GM21367 (cell line): ENCODE data around the gene RNF38.
"Not testable (repeated sequence)": the region's sequence is repeated elsewhere in the genome, so short reads cannot be mapped to it uniquely, and the experiment has no call there.

Experiments
- ATAC-seq: cut with Tn5 transposase; IDR thresholded peaks from one replicate; pipeline ENCODE4 v1.9.1; 2021; ENCODE audit not compliant: unreplicated experiment

RNF38 gene

GRCh38 chr9:36336131-36336907 lies 63.8 kb downstream of the RNF38 start:
- ATAC-seq = no peak

GRCh38 chr9:36332006-36332405 lies 68.1 kb downstream of the RNF38 start:
- ATAC-seq = no peak

- no peak for ATAC-seq
These were observed 71.2 kb downstream of the RNF38 start for GRCh38 chr9:36328798-36329411.

DNA sequence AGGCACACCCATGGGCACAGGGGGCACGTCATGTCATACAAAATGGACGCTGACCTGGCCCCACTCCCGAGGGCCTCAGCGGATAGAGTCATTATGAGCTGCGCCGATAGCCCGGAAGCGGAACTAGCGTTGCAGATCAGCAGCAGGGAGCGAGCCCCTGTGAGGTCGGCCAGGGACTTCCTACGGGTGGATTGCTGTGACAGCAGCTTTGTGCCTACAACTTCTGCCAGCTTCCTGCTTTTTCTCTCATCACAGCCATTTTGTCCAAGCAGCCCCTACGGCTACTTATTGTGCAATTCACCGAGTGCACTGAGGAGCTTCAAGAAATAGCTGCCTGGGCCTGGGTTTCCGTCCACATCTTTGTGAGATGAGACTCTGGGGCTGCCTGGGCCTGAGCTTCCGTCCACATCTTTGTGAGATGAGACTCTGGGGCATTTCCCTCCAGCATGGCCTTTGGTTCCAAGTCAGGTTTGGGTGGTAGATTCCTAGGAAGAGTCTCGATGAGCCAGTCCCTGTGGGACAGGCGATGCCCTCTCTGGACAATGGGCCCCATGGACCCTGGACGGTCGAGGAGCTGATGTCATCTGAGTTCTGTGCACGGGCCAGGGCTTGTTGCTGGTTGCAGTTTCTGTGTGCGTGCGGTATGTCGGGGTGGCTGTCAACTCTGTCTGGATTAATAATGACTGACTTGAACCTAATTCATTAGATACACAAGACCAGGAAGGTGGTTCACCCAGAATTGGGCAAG lies 74.8 kb downstream of the RNF38 start:
- no peak for ATAC-seq

GRCh38 chr9:36323926-36324325 lies 76.1 kb downstream of the RNF38 start:
- no peak for ATAC-seq

DNA sequence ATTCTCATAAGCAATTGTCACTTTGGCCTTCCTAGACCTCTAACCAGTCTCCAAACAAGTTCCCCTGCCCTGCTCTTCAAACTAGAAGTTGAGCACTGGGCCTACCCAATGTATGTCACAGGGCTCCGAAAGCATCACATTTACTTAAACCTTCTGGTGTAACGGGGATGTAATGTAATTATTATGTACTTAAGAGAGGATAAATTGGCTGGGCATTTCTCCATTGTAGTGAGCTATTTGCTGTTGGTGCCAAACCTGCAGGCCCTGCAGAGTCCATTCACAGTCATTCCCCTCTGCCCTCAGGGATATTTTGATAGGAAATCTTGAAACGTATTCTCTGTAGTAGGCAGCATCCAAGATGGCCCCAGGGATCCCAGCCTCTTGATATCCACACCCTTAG lies 77.6 kb downstream of the RNF38 start:
- no peak for ATAC-seq

GRCh38 chr9:36321903-36322302 lies 78.2 kb downstream of the RNF38 start:
- ATAC-seq = not testable (repeated sequence)

DNA sequence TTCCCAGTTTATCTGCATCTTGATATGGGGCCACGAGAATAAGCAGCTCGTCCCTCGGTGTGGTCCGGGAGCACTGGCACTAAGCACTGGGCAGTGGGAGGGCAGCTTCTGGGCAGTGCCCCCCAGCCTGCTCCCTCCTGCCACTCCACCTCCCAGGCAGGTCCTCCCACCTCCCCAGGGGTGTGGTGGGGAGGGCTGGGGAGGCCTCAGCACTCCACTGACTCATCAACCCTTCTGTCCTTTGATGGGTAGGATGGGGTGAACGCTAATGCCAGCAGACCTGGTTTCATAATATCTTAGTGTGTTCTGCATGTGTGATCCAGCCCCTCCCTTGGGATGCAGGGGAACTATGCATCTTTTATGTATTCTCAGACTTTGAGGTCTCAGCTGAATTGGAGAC lies 79.6 kb downstream of the RNF38 start:
- ATAC-seq = no peak

GRCh38 chr9:36319806-36320205 lies 80.3 kb downstream of the RNF38 start:
- no peak for ATAC-seq

DNA sequence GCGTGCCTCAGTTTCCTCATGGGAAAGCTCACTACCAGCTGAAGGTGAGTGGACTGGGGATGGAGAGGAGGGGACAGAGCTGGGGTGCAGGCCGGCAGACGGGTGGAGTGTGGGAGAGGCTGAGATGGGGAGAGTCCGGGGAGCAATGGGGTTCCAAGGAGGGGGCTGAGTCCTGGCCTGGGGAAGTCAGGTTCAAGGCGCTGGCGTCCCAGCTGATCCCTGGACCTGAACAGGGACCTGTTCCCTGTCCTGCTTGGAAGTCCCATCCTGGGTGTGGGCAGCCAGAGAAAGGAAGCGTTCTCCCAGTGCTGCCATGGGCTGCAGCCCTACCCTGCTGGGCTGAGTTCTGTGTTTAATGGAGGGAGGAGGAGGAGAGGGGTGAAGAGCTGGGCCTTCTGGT lies 80.9 kb downstream of the RNF38 start:
- ATAC-seq = no peak

DNA sequence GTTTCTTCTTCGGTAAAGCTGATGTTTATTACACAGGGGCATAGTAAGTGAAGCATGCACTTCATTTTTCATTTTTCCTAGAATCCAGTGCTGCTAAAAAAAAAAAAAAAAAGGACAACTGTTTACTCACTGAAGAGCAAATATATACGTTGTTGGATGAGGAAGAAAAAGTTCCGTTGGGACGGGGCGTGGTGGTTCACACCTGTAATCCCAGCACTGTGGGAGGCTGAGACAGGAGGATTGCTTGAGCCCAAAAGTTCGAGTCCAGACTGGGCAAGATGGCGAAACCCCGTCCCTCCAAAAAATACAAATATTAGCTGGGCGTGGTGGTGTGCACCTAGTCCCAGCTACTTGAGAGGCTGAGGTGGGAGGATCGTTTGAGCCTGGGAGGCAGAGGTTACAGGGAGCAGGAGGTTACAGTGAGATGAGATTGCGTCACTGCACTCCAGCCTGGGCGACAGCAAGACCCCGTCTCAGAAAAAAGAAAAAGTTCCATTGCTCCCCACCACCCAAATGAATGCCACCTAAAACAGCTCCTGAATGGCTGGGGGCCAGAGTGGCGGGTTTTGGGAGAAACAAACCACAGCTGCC lies 81.8 kb downstream of the RNF38 start:
- no peak for ATAC-seq

DNA sequence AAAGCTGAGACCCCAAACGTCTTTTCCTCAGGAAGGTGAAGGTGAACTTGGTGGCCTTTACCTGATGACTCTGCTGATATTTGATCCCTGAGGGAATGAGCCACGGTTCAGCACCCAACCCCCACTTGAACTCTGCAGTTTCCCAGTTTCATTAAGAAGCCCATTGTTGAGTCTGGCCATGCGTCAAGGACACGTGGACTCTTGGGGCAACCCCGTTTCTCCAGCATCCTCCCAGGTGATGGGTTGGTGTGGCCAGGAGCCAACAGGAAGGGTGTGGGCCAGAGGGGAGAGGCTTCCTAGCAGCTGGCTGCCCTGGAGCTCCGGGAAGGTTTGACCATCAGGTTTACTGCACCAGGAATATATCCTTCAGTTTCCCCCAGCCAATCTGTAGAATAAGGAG lies 82.3 kb downstream of the RNF38 start:
- ATAC-seq = no peak

DNA sequence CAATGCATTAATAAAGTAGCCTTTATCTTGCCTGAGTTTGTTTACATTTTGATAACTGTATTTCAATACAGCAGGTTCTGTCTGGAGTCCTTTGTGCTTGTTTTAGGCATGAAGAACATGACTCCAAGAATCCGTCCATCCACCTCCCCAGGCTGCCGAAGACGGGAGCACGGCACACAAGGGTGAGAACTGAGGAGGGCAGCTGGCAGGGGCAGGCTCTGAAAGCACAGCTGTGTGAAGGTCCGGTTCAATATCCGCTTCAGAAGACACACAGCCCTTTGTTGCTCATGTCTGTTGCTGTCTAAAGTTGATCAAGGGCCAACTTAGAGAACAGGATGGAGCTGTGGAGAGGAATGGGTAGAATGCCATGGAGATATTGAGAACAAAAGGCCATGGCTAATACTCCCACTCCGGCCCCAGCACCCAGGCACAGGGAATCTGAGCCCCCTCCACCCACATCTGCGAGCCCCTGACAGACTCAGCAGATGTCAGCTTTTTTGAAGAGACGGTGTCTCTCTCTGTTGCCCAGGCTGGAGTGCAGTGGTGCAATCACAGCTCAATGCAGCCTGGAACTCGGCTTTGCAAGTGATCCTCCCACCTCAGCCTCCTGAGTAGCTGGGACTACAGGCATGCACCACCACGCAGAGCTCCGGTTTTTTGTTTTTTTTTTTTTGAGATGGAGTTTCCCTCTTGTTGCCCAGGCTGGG lies 83.3 kb downstream of the RNF38 start:
- no peak for ATAC-seq

GRCh38 chr9:36316049-36316448 lies 84.0 kb downstream of the RNF38 start:
- no peak for ATAC-seq

GRCh38 chr9:36315283-36315682 lies 84.8 kb downstream of the RNF38 start:
- ATAC-seq = no peak

- ATAC-seq = no peak
These were observed 85.3 kb downstream of the RNF38 start for GRCh38 chr9:36314740-36315139.

- ATAC-seq = no peak
These were observed 93.4 kb downstream of the RNF38 start for GRCh38 chr9:36306471-36307306.

DNA sequence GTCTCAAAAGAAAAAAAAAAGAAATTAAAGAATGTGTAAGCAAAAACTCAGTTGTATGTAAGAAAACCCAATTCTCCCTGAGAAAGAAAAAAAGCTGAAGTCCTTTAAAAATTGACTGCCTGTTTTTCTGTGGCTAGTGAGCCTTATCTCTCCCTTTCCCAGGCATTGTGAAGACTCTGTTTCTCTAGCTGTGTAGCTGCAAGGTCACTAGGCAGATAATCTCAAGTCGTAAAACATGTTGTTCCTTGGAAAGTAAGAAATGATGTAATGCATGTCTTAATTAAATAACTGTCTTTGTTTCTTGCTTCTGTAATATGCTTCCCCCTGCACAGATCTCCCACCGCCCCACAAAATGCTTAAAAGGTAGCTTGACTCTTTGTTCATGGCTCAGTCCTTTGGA lies 95.7 kb downstream of the RNF38 start:
- not testable (repeated sequence) for ATAC-seq

DNA sequence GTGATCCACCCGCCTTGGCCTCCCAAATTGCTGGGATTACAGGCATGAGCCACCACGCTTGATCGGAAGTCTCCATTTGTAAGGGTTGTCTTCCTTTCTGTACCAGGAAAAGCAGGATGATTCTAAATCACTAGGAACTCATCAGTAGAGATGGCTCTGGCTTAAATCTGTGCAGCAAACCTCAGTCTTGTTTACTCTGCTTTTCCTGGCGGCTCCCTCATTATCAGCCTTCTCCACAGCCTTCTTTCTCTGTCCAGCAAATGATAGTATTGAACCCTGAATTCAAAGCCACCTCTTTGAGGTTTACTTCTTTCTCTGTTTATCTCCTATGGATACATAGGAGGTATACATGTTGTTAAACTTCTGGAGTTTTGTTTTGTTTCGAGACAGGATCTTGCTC lies 98.8 kb downstream of the RNF38 start:
- ATAC-seq = no peak

DNA sequence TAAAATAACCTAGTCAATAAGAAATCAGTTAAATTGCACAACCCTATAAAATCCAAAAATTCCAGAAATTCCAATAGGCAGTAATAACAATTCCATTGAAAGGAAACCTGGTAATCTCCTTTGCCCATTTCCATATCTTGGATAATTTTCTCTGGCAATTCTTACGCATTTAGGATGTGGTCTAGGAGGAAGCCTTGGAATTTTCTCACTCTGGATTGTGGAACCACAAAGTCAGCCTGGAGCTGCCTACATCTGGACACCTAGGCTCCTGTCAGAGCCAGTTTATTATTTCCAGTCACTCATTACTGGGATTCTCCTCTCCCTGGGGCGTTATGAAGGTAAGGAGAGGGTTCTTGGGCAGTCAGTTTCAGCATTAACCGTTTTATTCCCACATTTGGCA lies 101.5 kb downstream of the RNF38 start:
- no peak for ATAC-seq
